Left forelimb (tissue), 1 donor: ENCODE data around the gene AQP3.
"Not testable (repeated sequence)": the region's sequence is repeated elsewhere in the genome, so short reads cannot be mapped to it uniquely, and the experiment has no call there.

ENCODE experiments used
- DNase-seq: peaks from one replicate; pipeline ENCODE4 v3.0.0-alpha.2; 2018; ENCODE audit warnings: low spot score

Gene AQP3

DNA sequence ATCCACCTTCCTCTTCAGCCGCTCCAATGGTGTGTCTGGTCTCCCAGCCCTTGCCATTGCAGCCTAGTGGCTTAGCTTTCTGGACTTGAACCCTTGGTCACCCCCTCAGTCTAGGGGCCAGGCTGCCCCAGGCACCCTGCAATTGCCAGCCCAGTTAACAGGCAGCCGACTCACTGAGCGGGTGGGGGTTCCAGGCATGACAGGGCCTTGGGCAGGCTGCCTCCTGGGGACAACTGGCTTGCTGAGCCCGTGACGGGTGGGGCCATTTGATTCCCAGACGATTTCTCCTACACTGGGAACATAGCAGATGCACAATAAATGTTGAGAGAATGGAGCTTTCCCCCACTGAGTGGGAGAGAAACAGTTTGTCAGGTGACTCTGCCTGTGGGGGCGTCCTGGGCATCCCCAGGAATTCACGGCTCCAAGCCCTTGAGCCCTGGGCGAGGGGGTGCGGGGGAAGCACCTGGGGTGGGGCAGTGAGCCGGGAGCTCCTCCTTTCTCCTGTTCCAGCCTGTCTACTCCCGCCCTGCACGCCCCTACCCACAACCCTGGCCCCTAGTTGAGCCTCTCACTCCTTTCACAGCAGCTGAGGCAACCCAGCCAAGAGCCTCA, 32.4 kb downstream of the AQP3 start:
- no peak for DNase-seq

DNA sequence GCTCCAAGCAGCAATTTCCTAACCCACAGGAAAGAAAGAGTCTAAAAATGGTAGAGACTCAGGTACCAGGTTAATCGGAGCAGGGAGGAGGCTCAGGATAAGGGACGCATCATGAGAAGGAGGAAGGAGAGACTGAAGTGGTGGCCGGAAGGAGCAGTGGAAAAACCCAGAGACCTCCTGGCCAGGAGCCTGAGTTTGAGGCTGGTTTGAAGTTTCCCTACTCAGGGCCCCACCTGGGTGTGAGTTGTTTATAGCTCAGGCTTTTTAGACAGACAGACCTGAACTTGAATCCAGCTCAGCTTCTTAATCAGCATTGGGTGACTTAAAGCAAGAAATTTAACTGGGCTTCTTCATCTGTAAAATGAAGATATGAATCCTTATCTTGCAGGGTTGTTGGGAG, 33.1 kb downstream of the AQP3 start:
- no peak for DNase-seq

DNA sequence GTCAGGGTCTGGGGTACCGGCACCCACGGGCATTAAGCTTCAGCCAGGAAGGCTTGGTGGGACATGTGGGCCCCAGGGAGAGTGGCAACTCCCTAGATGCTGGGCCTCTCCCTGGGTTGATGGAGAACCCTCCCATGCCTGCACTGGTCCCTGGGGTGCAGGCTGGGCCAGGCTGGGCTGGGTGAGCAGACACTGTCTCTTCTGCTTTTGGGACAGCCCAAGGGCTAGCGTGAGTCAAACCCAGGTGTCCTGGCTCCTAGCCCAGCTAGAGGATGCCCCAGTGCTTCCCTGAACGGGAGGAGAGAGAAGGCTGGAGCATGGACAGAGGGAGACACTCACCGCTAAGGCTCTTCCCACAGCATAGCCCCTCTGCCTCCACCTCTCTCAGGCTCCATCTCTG, 39.3 kb downstream of the AQP3 start:
- DNase-seq = no peak

GRCh38 chr9:33407061-33407460, 40.3 kb downstream of the AQP3 start:
- no peak for DNase-seq

GRCh38 chr9:33404788-33405362, 42.5 kb downstream of the AQP3 start:
- no peak for DNase-seq

GRCh38 chr9:33403941-33404787, 43.2 kb downstream of the AQP3 start:
- DNase-seq = no peak

DNA sequence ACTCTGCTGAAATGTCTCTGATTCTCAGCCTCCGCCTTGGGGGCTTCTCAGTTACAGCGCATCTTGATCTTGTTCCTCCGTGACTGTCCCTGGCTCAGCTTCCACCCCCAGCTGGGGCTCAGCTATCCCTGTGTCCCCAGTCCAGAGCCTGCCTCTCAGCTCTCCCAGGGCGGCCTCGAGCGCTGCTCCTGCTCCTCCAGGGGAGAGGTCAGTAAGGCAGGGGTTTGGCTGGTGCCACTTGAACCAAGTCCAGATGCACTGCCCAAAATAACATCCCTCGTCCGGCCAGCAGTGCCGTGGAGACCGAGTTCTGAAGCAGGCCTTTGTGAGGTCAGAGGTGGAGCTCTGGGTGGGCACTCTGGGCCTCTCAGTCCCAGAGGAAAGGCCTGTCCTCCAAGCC, 45.0 kb downstream of the AQP3 start, which contains the start of gene AQP7:
Gene AQP7, minus strand, starts transcription at position 198 of the 400 bp plus-strand sequence. CDS start 1,306 bp downstream, outside the sequence.
- DNase-seq = not testable (repeated sequence)

DNA sequence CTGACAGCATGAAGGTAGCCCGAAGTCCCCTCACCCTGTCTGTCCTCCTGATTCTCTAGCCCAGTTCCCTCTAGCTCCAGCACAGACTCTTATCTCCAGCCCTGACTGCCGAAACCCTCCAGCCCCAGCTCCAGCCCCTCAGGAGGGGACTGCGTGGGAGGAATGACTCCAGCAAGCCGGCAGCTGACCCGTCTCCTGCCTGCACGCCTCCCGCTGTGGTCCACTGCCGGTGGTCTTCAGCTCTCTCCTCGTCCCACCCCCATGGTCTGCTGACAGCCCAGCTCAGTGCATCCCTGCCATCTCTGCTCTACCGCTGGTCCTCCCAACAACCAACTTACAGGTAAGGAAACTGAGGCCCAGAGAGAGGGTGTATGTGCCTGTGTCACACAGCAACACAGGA, 45.6 kb downstream of the AQP3 start:
- not testable (repeated sequence) for DNase-seq

- DNase-seq = not testable (repeated sequence)
Observed at GRCh38 chr9:33399047-33399446, 48.3 kb downstream of the AQP3 start.

- DNase-seq = not testable (repeated sequence)
Observed at GRCh38 chr9:33397801-33398200, 49.6 kb downstream of the AQP3 start.

- DNase-seq = not testable (repeated sequence)
Observed at GRCh38 chr9:33395159-33395879, 52.1 kb downstream of the AQP3 start.

DNA sequence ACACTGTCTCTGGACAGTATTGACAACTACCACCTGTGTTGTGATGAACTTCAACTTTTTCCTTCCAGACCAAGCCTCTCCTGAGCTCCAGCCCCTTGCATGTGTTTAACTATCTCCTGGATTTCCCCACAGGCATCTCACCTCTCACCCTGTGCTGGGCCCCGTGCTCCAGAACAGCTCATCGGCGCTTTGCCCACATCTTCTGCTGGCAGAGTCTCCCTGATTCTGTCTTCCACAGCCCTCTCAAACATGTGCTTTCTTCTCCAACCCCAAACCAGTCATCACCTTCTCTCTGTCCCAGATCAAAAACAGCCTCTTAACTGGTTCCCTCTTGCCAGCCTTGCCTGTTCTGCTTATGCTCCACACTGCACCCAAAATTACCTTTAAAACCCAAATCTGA, 53.4 kb downstream of the AQP3 start:
- DNase-seq = not testable (repeated sequence)

DNA sequence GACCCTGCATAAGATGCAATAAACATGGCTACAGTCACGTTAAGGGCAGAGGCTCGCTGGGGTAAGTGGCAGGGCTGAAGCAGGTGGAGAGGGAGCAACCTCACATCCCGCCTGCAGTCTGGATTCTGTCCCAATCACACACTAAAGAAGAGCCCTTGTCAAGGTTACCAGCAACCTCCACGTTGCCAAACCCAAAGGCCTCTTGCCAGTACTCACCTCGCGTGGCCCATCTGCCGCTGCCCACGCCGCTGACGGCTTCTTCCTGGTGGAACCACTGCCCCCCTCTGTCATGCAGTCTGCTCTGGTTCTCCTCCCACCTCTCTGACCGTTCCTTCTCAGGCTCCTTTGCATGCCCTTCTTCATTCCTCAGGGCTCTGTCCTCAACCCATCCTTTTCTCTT, 53.8 kb downstream of the AQP3 start:
- DNase-seq = no peak

DNA sequence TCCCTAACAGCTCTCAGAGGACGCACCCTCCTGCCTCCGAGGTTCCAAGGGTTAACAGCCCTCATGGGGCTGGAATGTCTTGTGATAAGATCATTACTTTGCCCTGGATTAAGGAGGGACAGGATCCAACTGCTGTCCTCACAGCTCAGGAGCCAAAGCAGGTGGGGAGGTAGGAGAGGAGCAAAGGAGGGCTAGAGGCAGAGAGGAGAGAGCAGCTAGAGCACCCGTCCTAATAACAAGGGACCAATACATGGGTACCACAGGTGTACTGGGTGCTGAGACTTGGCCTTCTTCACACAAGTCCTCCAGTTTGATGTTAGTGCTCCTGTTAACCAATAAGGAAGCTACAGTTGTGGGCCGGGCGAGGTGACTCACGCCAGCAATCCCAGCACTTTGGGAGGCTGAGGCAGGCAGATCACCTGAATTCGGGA, 54.8 kb downstream of the AQP3 start:
- DNase-seq = not testable (repeated sequence)
